ENCODE measurements around the gene RBBP8NL. TPM values are rescaled to one million over a fixed set of nuclear protein-coding genes. Genes with fewer than 3 reads are reported as not detected.

RBBP8NL gene
- total RNA-seq, 4 donors from 2014 or later, result not detected

- TF ChIP-seq POLR2A (IDR thresholded peaks at IDR 0.05) (no peak), EP300 (IDR thresholded peaks at IDR 0.05) (no peak), CTCF (IDR thresholded peaks at IDR 0.05) (no peak)
- 52 to 60% methylated on average over 14 of the region's 15 CpGs for WGBS, 2 donors
- DNase-seq (ENCODE audit: low spot score in 2 of 2), result no peak
- H3K4me1 ChIP-seq, result no peaks in the 10 kb centered on the region
- H3K9me3 ChIP-seq, result no peaks in the 10 kb centered on the region
- H3K27ac ChIP-seq, result no peak overlapping the region
- no peak overlapping the region for H3K4me3 ChIP-seq
- H3K27me3 ChIP-seq, result peaks cover 0 to 82% of the 10 kb centered on the region in 2 donors
- H3K36me3 ChIP-seq, result no peaks in the 10 kb centered on the region
Measured at GRCh38 chr20:62455929-62456328, 28.6 kb upstream of the RBBP8NL start.

GRCh38 chr20:62454904-62455636 lies 27.7 kb upstream of the RBBP8NL start:
- H3K36me3 ChIP-seq, result no peaks in the 10 kb centered on the region
- TF ChIP-seq CTCF (IDR thresholded peaks at IDR 0.05) (no peak), POLR2A (IDR thresholded peaks at IDR 0.05) (no peak), EP300 (IDR thresholded peaks at IDR 0.05) (no peak)
- H3K4me1 ChIP-seq, result no peaks in the 10 kb centered on the region
- WGBS, 2 donors, result 60 to 72% methylated on average over 18 to 30 of the region's 30 CpGs
- DNase-seq (ENCODE audit: low spot score in 2 of 2), result no peak
- no peaks in the 10 kb centered on the region for H3K9me3 ChIP-seq
- no peak overlapping the region for H3K27ac ChIP-seq
- peaks cover 0 to 82% of the 10 kb centered on the region in 2 donors for H3K27me3 ChIP-seq
- no peak overlapping the region for H3K4me3 ChIP-seq

GRCh38 chr20:62453186-62453808 lies 26.0 kb upstream of the RBBP8NL start:
- Histone ChIP-seq H3K36me3 (no peaks in the 10 kb centered on the region), H3K27me3 (peaks cover 0 to 82% of the 10 kb centered on the region in 2 donors), H3K9me3 (no peaks in the 10 kb centered on the region), H3K4me1 (no peaks in the 10 kb centered on the region), H3K27ac (no peak overlapping the region), H3K4me3 (no peak overlapping the region)
- WGBS, 2 donors, result 66 to 77% methylated on average over 16 of the region's 17 CpGs
- DNase-seq (ENCODE audit: low spot score in 2 of 2), result no peak
- TF ChIP-seq CTCF (IDR thresholded peaks at IDR 0.05) (no peak), POLR2A (IDR thresholded peaks at IDR 0.05) (no peak), EP300 (IDR thresholded peaks at IDR 0.05) (no peak)

- no peaks in the 10 kb centered on the region for H3K4me1 ChIP-seq
- no peak overlapping the region for H3K27ac ChIP-seq
- no peak overlapping the region for H3K4me3 ChIP-seq
- H3K27me3 ChIP-seq, result peaks cover 0 to 82% of the 10 kb centered on the region in 2 donors
- TF ChIP-seq EP300 (IDR thresholded peaks at IDR 0.05) (no peak), POLR2A (IDR thresholded peaks at IDR 0.05) (no peak), CTCF (IDR thresholded peaks at IDR 0.05) (no peak)
- H3K36me3 ChIP-seq, result no peaks in the 10 kb centered on the region
- 66 to 73% methylated on average over 10 to 16 of the region's 18 CpGs for WGBS, 2 donors
- DNase-seq (ENCODE audit: low spot score in 2 of 2), result no peak
- H3K9me3 ChIP-seq, result no peaks in the 10 kb centered on the region
Measured at GRCh38 chr20:62452475-62453095, 25.2 kb upstream of the RBBP8NL start.

- Histone ChIP-seq H3K36me3 (no peaks in the 10 kb centered on the region), H3K4me1 (no peaks in the 10 kb centered on the region), H3K27ac (no peak overlapping the region), H3K9me3 (no peaks in the 10 kb centered on the region), H3K27me3 (peaks cover 0 to 81% of the 10 kb centered on the region in 2 donors), H3K4me3 (no peak overlapping the region)
- 88 to 89% methylated on average over 3 of the region's 3 CpGs for WGBS, 2 donors
- TF ChIP-seq EP300 (IDR thresholded peaks at IDR 0.05) (no peak), POLR2A (IDR thresholded peaks at IDR 0.05) (no peak), CTCF (IDR thresholded peaks at IDR 0.05) (no peak)
- no peak for DNase-seq (ENCODE audit: low spot score in 2 of 2)
Measured at GRCh38 chr20:62451970-62452369, 24.6 kb upstream of the RBBP8NL start.

All from tibial nerve (tissue), 4 donors.